A204.1 (cell line): ENCODE results near the gene PRPF6.

Experiments used
- FAIRE-seq: peaks from 2 replicates; lab custom pipeline; 2012; peaks lifted over from hg19 to GRCh38; lab: Jason Lieb, UNC

The PRPF6 gene

DNA sequence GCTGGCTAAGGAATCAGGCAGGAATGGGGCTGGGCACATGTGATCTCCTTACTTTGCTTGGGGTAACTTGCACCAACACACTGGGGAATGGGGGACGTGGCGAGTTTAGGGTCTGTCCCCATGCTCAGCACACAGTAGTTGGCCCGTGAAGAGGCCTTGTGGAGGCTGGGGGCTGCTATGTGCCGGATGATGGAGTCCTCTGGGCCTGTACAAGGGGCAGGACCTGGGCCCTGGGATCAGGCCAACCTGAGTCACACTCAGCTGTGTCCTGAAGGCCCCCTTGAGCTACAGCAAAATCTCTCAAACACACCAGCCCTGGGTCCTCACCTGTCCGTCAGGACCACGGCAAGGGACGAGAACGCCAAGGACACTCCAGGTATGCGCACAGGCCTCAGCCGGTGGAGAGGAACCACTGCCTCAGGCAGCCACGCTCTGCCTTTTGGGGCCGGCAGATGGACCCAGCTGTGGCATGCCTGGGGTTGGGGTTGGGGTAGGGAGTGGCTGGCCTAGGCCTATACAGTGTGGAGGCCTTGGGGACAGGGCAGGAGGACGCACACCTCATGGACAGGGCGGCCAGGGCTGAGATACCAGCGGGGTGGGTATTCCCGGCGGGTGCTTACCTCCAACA lies 35.8 kb upstream of the PRPF6 start:
- FAIRE-seq = no peak

DNA sequence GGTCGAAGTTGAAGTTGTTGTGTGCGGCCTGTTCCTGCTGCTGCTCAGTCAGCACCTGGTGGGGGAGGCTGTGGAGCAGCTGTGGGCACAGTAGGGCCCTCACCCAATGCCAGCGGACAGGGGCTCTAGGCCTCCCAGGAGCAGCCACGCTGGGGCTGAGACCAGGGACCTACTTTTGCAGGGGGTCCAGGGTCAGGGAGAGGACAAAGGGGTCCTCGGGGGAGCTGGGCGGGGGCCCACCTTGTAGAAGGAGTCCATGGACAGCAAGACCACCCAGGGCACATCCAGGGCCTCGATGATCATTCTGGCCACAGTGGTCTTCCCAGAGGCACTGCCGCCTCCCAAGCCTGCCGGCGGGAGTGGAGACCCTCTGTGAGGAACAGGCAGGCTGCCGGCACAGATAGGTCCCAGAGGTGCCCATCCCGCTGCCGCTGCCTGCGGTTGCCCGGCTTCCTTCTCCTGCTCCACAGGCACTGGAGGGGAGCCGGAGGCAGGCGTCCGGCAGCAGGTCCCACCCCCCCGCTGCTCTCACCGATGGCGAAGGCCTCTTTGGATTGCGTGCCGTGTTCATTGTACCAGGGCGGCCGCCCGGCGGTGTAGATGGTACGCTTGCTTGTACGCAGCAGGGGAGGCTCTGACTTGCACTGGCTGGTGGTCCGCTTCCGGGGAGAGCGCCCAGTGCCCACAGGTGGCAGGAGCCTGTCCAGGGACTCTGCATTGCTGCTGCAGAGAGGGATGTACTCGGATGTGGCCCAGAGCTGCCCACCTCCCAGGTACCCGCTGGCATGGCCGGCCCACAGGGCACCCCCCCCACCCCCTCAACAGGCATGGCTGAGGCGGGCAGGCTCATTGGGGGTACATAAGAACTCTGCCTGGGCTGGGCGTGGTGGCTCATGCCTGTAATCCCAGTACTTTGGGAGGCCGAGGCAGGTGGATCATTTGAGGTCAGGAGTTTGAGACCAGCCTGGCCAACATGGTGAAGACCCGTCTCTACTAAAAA lies 34.7 kb upstream of the PRPF6 start:
- FAIRE-seq = no peak

DNA sequence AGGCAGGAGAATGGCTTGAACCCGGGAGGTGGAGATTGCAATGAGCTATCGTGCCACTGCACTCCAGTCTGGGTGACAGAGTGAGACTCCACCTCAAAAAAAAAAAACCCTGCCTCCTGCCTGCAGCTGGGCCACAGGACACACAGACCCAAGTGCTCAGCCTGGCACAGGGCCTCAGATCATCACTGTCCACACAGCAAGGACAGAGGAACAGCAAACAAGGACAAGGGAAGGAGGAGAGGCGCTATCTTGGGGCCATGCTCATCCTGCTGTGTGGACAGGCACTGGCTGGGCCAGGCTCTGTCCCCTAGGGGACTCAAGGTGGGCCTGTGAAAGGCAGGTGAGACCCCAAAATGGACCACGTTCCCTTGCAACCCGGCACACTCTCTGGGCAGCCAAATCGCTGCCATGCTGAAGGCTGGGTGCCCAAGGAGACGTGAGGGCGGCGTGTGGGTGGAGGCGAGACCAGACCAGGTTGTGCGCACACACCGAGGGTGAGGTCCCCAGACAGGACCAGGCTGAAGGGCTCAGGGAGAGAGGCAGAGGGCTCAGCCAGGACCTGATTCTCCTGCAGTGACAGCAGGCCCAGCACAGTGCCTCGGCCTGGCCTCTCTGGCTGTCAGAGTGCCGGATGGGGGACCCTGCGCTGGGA lies 33.8 kb upstream of the PRPF6 start:
- no peak for FAIRE-seq

DNA sequence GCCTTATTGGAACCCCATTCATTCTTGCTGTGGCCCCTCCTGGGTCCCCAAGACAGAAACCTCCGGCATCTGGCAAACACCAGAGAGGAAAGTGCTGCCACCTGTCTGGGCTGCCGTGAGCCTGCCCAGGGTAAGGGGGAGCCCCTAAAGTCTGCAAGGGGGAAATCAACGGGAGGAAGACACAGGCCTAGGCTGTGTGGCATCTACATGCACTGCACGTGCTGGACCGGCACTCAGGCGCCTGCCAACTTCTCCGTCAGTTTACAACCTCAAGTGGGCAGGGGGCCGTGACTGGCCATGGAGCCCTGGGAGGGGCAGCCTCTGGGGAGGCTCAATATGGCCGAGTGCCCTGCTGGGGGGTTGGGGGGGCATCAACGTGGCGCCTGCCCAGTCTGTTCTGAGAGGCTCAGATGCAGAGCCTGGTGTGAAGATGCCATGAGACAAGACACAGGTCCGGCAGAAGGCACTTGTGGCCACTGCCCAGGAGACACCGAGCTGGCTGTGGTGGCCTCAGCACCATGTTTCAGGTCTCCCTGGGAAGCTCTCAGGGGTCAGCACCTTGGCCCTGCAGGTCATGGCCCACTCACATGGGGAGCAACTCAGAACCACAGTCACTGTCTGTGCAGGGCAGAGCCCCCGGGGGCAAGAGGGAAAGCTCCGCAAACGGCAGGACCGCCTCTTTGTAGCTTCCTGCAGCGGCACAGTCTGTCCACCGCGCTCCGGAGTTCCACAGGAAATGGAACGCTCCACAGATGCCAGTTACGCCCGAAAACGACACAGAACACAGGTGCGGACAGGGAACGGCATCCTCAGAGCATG lies 33.1 kb upstream of the PRPF6 start:
- FAIRE-seq = no peak

DNA sequence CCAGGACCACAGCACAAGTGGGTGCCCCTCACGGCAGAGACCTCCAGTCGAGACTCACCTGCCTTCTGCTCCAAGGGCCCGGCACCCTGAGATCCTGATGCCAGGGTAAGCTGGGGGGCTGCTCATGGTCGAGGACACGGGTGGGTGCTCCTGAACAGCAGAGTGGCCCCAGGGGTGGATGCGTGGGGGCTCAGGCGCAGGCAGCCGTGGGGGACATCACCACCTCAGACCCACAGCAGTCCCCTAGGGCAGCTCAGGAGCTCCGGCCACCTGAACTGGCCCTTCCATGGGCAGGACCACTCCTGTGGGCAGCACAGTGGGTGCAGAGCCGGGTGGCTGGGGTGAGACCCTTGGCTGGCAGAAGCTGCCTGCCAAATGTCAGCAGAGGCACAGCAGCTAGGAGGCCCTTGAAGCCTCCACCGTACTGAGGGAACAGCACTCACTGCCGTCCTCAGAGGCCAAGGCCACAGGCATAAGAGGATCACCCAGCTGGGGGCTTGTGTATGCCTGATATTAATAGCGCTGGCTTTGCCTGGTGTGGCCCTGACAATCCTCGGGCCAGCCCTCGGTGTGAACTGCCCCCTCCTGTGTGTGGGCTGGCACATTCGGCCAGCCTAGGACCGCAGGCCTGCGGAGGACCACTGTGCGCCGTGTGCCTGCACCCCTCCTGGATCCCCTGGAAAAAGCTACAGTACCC lies 30.1 kb upstream of the PRPF6 start:
- FAIRE-seq = no peak

DNA sequence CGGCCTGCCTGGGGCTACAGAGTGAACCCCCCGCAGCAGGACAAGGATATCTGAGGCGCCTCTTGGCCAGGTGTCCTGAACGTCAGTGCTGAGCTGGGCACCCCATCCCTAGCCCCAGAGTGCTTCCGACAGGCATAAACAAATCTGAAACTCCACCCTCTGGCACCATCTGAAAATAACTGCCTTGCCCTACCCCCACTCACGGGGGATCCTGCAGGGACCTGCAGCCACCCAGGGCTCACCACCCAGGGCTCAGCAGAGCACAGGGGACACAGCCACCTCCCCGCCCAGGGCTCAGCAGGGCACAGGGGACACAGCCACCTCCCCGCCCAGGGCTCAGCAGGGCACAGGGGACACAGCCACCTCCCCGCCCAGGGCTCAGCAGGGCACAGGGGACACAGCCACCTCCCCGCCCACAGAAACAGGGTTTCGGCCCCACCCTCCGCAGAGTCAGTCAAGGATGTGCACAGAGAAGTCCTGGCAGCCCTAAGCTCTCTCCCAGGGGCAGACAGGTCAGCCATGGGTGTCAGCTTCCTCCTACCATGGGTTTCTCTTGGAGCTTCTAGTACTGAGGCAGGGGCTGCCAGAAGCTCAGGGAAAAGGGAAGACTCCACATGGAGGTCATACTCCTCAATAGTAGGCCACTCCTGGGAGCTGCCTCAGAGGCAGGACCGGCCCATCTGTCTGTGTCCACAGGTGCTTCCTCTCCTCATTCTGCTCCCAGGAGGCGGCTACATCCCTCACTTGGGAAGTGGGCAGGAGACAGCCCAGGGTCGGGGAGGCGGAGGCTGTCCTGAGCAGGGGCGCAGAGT lies 29.3 kb upstream of the PRPF6 start:
- no peak for FAIRE-seq

DNA sequence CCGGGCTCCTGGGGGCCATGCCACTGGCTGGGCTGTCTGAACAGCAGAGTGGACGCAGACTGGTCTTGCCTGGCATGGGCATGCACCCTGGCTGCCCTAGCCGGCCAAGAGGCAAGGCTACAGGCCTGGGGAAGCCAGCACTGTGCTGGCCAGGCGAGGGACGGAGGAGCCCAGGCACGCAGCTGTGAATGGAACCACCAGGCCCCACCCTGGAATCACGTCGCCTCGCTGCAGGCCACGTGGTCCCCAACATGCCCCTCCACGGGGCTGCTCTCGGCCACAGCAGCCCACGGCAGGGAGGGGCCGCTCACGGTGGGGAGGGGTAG lies 28.8 kb upstream of the PRPF6 start:
- FAIRE-seq = no peak

DNA sequence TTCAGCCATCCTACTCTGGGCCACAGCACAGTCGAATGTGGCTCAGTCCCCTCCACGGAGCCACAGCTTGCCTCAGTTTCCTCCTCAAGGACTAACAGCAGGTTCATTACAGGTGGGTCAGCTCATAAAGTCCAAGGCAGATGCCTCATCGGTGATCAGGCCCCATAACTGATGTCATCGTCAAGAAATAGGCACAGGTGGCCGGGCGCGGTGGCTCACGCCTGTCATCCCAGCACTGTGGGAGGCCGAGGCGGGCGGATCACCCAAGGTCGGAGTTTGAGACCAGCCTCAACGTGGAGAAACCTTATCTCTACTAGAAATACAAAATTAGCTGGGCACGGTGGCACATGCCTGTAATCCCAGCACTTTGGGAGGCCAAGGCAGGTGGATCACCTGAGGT lies 28.2 kb upstream of the PRPF6 start:
- no peak for FAIRE-seq

DNA sequence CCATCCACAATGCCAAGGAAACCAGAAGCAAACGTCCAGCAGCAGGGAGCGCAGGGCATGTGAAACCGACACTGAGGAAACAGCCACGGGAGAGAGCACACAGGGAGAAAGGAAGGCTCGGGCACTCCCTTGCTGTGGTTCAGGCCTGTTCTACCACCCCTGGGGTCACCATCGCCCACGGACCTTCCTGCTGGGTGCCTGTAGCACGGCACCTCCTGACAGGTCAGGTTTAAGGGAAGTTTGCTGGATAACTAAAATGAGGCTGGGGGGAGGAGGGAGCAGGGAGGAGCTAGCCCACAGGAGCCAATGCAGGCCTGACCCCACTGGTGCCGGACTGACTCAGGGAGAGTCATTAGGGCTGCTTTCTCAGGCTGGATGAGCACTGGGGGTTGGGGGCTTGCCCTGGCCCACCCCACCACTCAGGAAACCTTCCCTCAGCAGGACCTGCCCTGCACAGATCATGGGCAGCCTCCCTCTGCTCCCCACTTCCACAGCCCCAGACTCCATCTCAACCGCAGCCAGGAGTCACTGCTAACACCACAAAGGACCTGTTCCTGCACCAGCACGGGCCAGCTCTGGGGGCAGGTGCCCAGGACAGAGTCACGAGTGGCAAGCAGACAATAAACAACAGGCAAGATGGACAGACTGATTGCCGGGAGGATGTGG lies 27.0 kb upstream of the PRPF6 start:
- no peak for FAIRE-seq

DNA sequence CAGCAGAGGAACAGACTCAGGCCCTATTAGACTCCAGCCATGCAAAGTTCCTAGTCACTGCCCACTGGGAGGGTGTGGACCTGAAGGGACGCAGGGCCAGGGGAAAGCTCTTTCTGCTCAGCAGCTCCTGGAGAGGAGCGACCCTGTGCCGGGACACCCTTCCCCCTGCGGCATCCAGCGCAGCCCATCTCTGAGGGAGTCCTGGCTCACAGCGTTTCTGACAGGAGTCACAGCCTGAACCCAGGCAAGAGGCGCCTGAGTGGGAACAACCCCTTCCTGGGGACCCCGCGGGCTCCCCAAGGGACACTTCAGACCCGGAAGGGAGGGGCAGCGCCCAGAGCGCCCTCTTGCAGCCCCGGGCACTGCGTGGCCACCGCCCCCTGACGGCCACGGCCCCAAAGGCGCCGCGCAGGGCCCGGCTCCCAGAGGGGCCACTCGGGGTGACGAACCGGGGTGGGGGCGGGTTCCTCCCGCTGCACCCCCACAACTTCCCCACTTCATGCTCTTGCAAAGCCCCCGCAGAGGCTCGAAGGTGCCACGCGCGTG lies 25.6 kb upstream of the PRPF6 start:
- no peak for FAIRE-seq

DNA sequence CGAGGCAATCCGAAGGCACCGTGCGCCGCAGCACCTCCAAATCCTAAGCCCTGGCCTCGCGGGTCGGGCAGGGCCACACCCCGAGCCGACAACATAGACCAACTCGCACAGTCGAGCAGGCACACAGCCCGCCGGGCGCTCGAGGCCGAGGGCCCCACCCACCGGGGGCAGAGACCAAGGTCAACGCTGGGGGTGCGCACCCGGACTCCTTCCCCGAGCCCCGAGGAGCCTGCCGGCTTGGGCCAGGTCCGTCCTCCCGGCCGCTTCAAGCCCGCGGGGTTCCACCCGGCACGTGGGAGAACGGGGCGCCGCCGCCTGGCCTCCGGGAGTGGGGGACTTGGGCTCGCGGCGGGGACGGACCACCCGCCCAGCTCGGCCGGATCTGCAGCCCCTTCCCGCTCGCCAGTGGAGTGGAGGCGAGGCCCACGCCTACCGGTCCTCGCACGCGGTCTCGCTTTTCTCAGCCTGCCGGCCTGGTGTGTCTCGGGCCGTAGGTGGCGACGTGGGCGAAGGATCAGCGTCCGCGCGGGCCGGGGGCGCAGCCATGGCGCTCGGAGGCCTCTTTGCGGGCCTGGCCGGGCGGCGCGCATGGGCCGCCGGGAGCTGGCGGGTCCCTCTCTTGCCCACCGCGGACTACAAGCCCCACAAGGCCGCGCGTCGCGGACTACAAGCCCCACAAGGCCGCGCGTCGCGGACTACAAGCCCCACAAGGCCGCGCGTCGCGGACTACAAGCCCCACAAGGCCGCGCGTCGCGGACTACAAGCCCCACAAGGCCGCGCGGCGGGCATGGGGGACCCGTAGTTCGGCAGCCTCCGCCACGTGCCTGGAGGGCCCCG lies 24.9 kb upstream of the PRPF6 start, which contains the start of gene UCKL1:
Gene UCKL1 (minus strand): TSS at position 590 of the 837 bp plus-strand sequence. CDS start 44 bp downstream, at position 546.
- FAIRE-seq = no peak

DNA sequence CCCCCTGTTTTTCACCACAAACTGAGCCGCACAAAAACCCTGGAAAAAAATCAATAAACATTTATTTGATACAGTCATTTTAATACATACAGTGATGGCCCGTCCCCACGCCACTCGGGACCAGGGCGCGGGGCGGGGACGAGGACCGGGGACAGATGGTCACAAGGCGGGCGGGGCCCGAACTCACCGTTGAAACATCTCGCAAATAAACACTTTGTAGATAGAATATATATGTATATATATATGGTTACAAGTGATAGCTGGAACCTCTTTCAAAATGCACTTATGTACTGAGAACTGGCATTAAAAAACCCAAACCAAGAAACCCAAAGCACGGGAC lies 24.3 kb upstream of the PRPF6 start:
- FAIRE-seq = no peak

DNA sequence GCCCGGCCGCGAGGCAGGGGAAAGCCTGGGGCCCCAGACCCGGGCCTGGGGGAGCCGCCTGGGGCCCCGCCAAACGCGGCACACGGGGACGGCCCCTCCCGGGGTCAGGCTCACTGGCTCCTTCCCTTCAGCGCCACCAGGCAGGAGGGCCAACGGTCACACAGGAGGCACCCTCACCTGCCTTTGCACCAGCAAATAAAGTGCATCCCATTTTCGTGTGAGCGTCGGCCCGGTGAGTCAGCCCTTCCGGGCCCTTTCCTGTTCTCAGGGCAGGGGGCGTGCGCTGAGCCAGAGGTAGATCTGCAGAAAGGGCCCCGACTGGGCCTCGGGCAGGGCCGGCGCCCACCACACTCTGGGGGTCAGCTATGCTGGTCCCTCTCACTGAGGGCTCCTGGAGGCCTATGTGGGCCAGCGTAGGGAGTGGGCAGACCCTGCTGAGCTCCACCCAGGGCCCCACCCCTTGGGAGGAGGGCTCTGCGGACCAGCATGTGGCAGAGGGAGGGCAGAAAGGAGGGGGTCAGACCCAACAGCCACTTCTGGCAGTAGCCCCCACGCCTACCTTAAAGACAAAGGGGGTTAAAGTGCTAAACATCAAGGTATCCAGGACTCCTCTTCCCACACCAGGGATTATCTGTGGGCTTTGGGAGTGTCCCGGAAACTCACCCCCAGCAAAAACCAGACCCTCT lies 23.8 kb upstream of the PRPF6 start:
- no peak for FAIRE-seq

DNA sequence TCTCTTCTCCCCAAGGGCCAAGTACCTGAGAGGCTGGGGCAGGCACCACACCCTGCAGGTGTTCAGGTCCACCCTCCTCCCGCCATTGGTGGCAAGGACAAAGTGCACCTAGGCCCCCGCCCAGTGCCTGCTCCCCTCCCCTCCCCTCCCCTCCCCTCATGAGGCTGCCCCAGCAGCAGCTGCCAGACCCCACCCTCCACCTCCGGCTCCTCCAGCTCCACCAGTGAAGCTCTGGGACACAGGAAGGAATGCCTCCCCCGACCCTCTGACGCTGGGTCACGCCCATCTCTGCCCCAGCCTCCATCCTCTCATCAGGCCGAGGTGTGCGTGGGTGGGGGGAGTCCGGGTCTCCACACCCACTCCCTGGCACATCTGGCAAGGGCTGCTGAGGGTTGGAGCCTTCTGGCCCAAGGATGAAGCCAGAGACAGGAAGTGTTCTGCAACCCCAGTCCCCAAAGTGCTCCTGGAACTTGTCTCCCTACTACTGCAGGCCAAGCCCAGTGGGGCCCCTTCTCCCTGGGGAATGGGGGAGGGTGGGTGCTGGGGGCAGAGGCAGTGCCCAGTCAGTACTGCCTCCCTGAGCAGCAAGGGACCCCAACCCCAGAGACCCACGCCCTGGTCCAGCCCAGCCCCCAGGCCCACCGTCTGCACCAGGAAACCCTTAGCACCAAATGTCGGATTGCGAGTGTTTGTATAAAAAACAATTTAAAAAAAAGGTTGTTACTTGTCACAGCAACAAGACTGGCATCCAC lies 23.1 kb upstream of the PRPF6 start:
- FAIRE-seq = no peak

DNA sequence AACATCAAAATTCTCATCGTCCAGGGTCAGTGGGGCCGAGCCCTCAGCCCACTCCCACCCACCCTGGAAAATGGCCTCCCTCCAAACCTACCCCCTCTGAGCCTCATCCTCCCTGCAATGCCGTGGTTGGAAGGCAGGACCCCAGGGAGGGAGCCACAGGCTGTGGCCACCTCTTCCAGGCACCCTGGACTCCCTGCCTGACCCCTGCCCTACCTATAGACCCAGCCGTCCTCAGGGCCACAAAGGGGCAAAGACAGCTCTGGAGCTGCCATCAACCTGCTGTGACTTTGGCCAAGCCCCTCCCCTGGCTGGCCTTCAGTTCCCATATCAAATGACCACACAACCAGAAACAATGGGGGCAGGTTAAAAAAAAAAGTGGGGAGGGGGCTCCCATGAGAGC lies 22.5 kb upstream of the PRPF6 start:
- no peak for FAIRE-seq

DNA sequence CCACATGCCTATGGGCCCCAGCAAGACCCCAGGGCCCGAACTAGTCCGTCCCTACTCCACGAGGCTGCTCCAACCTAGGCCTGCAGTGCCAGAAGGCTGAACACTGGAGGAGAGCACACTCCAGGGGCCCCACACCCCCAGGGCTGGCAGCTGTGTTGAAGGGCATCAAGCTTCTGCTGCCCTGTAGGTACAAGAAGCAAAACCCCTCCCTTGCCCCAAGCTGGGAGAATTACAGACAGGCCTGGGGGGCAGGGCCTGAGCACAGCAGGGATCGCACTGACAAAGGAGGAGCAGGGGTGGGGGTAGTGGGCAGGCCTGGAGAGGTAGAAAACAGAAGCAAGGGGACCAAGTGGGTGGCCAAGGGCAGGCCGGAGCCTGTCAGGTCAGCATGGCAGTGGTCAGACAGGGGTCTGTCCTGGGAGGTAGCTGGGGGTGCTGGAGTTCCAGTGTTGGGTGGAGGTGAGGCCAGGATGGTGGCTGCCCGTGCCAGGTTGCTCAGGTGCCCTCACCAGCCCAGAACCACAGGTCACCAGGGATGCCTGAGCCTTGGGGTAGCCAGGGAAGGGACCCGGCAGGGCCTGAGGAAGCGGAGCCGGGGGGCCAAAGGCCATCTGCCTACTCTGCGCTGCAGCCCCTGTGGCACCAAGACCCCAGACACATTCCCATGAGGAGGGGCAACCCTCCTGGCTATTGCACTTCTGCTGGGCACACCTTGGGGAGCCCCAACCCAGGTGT lies 21.8 kb upstream of the PRPF6 start:
- no peak for FAIRE-seq

DNA sequence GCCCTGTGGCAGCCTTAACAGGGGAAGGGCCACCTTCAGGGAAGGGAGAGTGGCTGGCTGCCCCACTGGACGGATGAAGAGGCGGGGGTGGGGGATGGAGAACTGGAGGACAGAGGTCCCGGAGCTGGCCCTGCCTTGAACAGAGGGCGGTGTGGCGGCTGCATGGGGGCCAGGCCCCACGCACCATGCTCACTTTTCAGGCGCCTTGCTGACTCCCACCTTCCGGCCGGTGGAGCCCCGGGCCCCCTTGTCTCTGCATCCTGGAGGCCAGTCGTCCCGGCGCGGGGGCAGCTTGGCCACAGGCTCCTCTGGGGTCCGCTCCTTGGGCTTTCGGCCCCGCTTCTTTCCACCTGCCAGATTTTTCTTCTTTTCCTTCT lies 21.2 kb upstream of the PRPF6 start:
- FAIRE-seq = no peak
